ENCODE results near the gene PWWP2A. TPM values are rescaled to one million over a fixed set of nuclear protein-coding genes. Genes with fewer than 3 reads are reported as not detected.

Gene PWWP2A
- polyA plus RNA-seq, 2 of the 4 experiments (the other 2 are of a cell fraction): 9.0 to 10.9 TPM

- no peak overlapping the region for H3K4me3 ChIP-seq
- peak overlapping the region; percentile 34 for H3K4me2 ChIP-seq
Observed at GRCh38 chr5:160119905-160120266, 636 bp upstream of the PWWP2A start.

GRCh38 chr5:160118349-160119141 lies 705 bp downstream of the PWWP2A start:
- ATAC-seq (peak; percentile 8 to 41), FAIRE-seq (no peak), DNase-seq (ENCODE audit: low read depth in 1 of 2, low spot score in 1 of 2) (peak; percentile 9 to 44)
- H3K27ac ChIP-seq: peak overlapping the region; percentile 92 to 97
- CTCF ChIA-PET: interaction anchor here (0.7 to 0.9 kb wide), 4 partner anchors 10 to 113 kb away, joined by 3 to 4 read pairs (median 3); no protein-coding TSS in a partner anchor
- H3K4me1 ChIP-seq: peaks cover 12% of the 10 kb centered on the region; the same call in 2 of the 3 replicates
- peak overlapping the region; percentile 95 for H3K4me2 ChIP-seq
- 5% methylated on average over 23 of the region's 79 CpGs for WGBS (ENCODE audit: missing lambda C conversion rate)
- POLR2A ChIA-PET: interaction anchor here (0.6 to 1.3 kb wide), 6 partner anchors 36 to 282 kb away, joined by 3 to 13 read pairs (median 4); partner anchors contain the start of gene TTC1
- H3K9me3 ChIP-seq: no peaks in the 10 kb centered on the region
- peak overlapping the region; percentile 85 for H3K4me3 ChIP-seq
- no peak for TF ChIP-seq MAFK (IDR thresholded peaks at IDR 0.05; ENCODE audit: partially characterized antibody)
- no peak for TF ChIP-seq NPAS2 (CRISPR knock-in tag; IDR thresholded peaks at IDR 0.05; ENCODE audit: borderline replicate concordance)
- TF ChIP-seq MAX (IDR thresholded peaks at IDR 0.05): peak; percentile 31; the same call in 1 of the 2 replicates
- peak; percentile 46 to 51; a peak in 3 of 4 replicates for TF ChIP-seq CEBPB (IDR thresholded peaks at IDR 0.05)
- no peak for TF ChIP-seq CBX8 (IDR thresholded peaks at IDR 0.05)
- 0 out of 2 replicates have a peak, but pooled peaks have one; percentile 20 for TF ChIP-seq E2F6 (IDR thresholded peaks at IDR 0.05; ENCODE audit: borderline replicate concordance, low read depth)
- no peak for TF ChIP-seq KDM1A (IDR thresholded peaks at IDR 0.05; ENCODE audit: low read depth)
- TF ChIP-seq CBX2 (IDR thresholded peaks at IDR 0.05; ENCODE audit: borderline replicate concordance, low read depth): no peak
- TF ChIP-seq FOSB (CRISPR knock-in tag; IDR thresholded peaks at IDR 0.05): no peak

More at GRCh38 chr5:160119905-160120266, 636 bp upstream of the PWWP2A start:
- CTCF ChIA-PET: no interaction called here
- FAIRE-seq (no peak), ATAC-seq (no peak), DNase-seq (ENCODE audit: low read depth in 1 of 2, low spot score in 1 of 2) (no peak)
- POLR2A ChIA-PET: no interaction called here
- Histone ChIP-seq H3K4me1 (peaks cover 12% of the 10 kb centered on the region; the same call in 2 of the 3 replicates), H3K9me3 (no peaks in the 10 kb centered on the region), H3K27ac (no peak overlapping the region)
- WGBS (ENCODE audit: missing lambda C conversion rate): 14% methylated on average over 12 of the region's 12 CpGs
- no peak for TF ChIP-seq BHLHE40 (IDR thresholded peaks at IDR 0.05; ENCODE audit: low read depth, low read length)
- no peak for TF ChIP-seq RNF2 (IDR thresholded peaks at IDR 0.05; ENCODE audit: borderline replicate concordance, low read depth)
- TF ChIP-seq BCL3 (IDR thresholded peaks at IDR 0.05): no peak
- TF ChIP-seq HMGXB4 (CRISPR knock-in tag; IDR thresholded peaks at IDR 0.05; ENCODE audit: borderline replicate concordance): no peak
- TF ChIP-seq HOXA7 (CRISPR knock-in tag; IDR thresholded peaks at IDR 0.05): no peak
- no peak for TF ChIP-seq RAD21 (conservative IDR thresholded peaks at IDR 0.05 in 1 of 2, IDR thresholded peaks at IDR 0.05 in 1 of 2)
- TF ChIP-seq MAZ (IDR thresholded peaks at IDR 0.05; ENCODE audit: borderline replicate concordance, low read depth, low read length): no peak
- no peak for TF ChIP-seq ATOH8 (CRISPR knock-in tag; IDR thresholded peaks at IDR 0.05; ENCODE audit: low read depth)
- TF ChIP-seq HDAC2 (IDR thresholded peaks at IDR 0.05): peak; percentile 87
- TF ChIP-seq MAFK (IDR thresholded peaks at IDR 0.05; ENCODE audit: partially characterized antibody): no peak
- no peak for TF ChIP-seq SREBF2 (IDR thresholded peaks at IDR 0.05)
- TF ChIP-seq GATA3 (IDR thresholded peaks at IDR 0.05; ENCODE audit: borderline replicate concordance): no peak
- TF ChIP-seq TFCP2L1 (CRISPR knock-in tag; IDR thresholded peaks at IDR 0.05): no peak
- TF ChIP-seq NPAS2 (CRISPR knock-in tag; IDR thresholded peaks at IDR 0.05; ENCODE audit: borderline replicate concordance): no peak
- TF ChIP-seq POLR2A (IDR thresholded peaks at IDR 0.05; ENCODE audit: low read length): no peak
- peak; percentile 100 for TF ChIP-seq KDM1A (IDR thresholded peaks at IDR 0.05; ENCODE audit: low read depth)
- TF ChIP-seq NR3C1 (IDR thresholded peaks at IDR 0.05): no peak
- no peak for TF ChIP-seq RFX5 (IDR thresholded peaks at IDR 0.05)
- no peak for TF ChIP-seq PHF8 (IDR thresholded peaks at IDR 0.05; ENCODE audit: borderline replicate concordance, low read depth)
- no peak for TF ChIP-seq ZFP36 (IDR thresholded peaks at IDR 0.05; ENCODE audit: borderline replicate concordance, partially characterized antibody)
- no peak for TF ChIP-seq ZNF302 (CRISPR knock-in tag; IDR thresholded peaks at IDR 0.05)
- peak; percentile 99 for TF ChIP-seq RCOR1 (IDR thresholded peaks at IDR 0.05; ENCODE audit: low read depth, low read length)
- TF ChIP-seq CHD2 (IDR thresholded peaks at IDR 0.05; ENCODE audit: low read length, partially characterized antibody): no peak

Data from A549 (cell line).